NCI-H510A treated with DMSO at 0.1 percent for 48 hours (cell line): ENCODE data around the gene ZNF526.
"Not testable (repeated sequence)": the region's sequence is repeated elsewhere in the genome, so short reads cannot be mapped to it uniquely, and the experiment has no call there.

Experiments
- DNase-seq: peaks from one replicate; lab custom pipeline; 2025; lab: John Stamatoyannopoulos, UW

ZNF526 gene

GRCh38 chr19:42246922-42247639 lies 27.0 kb downstream of the ZNF526 start:
- no peak for DNase-seq

DNA sequence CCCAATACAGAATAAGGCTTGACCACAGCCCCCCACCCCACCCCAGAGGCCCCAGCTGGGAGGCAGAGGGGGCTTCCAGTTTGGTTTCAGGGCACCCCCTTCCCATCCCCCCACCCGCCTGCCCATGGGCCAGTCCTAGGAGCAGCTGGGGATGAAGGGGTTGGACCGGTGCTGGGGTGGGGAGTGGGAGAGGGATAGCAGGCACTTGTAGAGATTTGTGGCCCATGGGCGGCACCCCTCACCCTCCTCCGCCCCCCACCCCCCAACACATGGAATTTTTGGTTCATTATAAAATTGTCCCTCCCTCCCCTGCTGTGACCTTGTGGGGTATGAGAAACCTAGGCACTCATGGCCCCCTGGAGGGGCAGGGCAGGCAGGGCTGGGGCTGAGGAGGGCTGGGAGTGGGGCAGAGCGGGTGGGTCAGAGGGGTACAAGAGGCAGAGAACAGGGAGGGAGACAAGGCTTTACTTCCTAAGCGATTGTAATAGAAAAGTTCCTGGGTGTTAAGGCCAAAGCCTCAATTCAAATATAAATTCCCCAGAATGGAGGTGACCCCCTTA lies 27.6 kb downstream of the ZNF526 start:
- no peak for DNase-seq

DNA sequence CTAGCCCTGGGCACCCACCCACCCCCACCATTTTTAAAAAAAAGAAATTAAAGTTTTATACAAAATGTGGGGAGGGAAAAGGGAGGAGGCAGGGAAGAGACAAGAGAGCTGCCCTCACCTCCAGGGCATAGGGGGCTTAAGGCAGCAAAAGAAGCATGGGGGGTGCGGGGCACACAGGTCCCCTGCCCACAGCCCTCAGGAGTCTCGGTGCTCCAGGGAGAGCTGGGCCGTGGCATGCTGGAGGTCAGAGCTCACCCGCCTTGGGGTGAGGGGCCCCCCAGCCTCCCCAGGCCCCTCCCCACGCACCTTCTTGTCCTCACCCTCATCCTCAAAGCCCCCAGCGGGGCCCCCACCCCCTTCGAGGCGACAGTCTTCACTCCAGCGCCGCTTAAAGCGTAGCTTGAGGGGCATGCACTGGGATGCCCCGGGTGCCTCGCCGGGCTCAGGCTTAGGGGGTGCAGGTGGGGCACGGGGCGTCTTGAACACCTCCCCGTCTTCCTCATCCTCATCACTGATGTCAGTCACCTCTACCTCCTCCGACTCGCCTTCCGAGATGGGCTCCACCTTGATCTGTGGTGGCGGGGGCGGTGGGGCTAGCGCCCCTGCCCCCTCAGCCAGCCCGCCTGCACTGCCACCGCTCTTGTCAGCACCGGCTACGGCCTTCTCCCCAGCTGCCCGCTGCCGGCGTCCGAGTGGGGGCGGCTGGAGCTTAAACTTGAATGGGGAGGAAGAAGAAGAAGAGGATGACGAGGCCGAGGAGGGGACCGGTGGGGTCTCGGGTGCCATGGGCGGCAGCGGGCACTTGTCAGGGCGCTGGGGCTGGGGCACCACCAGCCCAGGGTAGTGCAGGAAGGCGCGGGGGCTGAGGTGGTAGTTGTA lies 28.4 kb downstream of the ZNF526 start:
- DNase-seq = no peak

- DNase-seq = no peak
Measured at GRCh38 chr19:42249149-42249750, 29.1 kb downstream of the ZNF526 start.

DNA sequence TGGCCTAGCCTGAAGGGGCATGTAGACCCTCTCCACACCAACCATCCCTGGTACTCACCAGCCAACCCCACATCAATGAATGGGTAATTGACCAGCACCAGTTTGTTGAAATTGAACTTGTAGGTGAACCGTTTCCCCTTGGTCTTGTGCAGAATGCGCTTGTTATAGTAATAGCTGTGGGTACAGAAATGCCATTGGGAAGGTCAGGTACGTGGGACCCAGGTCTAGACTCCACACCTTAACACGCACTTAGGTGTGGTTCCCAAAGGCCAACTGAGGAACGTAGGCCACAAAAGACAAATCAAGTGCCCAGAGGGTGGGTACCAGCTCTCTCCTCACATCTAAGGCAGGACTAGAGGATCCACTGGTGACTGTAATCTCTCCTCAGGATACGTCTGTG lies 29.7 kb downstream of the ZNF526 start:
- no peak for DNase-seq

DNA sequence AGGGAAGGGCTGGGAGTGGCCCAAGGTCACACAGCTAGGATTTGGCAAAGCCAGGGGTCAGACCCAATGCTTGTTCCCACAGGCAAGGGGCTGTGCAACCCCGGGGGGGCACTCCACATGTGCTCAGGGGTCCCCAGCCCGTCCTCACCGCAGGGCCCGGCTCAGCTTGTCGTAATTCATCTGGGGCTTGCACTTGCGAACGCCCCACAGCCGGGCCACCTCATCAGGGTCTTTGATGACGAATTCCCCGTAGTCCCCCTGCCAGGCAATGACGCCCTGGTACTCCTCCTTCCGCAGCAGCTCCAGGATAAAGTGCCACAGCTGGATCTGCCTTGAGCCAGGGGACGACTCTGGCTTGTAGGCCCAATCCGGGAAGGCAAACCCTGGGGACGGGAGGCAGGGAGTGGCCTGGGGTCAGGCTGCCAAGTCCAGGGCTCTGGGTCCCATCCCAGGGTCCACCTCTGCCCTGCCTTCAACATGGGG lies 30.1 kb downstream of the ZNF526 start:
- DNase-seq = no peak

- no peak for DNase-seq
Measured at GRCh38 chr19:42250666-42251531, 30.8 kb downstream of the ZNF526 start.

- no peak for DNase-seq
Measured at GRCh38 chr19:42251572-42252358, 31.7 kb downstream of the ZNF526 start.

GRCh38 chr19:42252365-42253244 lies 32.5 kb downstream of the ZNF526 start:
- DNase-seq = no peak

DNA sequence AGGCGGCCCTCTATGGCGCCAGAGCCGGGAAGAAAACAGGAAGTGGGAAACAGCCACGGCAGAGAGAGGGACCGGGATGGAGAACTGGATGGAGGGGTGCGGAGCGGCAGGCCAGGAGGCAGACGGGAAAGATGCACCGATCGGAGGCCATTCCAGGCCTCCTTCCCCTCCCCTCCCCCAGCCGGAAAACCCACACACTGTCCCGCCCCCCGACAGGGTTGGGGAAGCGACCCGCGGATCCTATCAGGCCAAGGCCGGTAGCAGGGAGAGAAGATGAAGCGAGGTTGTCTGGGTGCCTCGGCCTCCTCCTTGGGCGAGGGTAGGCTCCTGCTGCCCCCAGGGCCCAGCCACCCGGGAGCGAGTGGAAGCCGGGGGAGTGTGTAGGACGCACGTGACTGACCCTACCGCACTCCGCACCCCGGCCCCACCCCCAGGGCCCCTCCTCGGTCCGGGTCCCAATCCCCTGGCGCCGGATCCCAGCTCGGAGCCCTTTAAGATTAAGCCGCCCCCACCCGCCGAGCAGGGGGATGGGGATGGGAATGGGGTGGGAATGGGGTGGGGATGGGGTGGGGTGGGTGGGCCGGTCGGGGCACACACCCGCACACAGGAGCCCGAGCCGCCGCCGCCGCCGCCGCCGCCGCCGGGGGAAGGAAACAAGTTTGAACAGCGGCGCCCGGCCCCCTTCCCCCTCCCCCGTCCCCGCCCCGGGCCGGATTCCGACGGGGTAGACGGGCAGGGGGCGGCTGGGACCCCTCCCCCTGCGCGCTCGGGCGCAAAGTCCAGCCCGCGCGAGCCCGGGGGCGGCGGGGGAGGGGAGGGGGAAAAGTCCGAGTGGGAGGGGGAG lies 33.4 kb downstream of the ZNF526 start:
- DNase-seq = peak; percentile 43

DNA sequence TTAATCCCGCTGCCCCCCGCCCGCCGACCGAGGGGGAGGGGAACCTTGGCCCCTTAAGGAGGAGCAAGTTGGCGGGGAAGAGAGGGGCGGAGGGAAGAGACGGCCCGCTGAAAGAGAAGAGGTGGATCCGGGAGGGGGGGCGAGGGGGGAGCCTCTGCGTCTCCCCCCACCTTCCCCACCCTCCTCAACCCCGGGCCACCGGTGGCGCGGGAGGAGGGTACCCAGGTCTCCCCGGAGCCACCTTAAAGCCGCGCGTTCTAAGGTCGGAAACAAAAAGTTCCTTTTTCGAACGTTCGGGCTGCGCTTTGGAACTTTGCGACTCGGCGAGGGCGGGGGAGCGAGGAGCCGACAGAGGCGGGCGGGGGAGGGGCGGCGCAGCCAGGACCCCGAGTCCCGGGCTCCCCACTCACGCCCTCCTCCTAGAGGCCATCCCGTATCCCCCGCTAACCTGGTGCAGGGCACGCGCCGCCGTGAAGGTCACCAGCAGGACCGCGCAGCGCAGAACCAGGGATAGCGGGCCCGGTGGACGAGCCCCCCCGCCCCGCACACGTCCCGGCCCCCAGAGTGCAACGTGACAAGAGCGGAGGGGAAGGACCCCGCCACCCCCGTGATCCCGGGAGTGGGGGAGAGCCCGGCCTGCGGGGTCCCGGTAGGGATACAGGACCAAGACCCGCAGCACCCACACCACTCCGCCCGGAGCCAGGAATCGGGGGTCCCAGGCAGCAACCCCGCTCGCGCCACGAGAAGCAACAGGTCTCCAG lies 34.2 kb downstream of the ZNF526 start:
- peak; percentile 43 for DNase-seq

DNA sequence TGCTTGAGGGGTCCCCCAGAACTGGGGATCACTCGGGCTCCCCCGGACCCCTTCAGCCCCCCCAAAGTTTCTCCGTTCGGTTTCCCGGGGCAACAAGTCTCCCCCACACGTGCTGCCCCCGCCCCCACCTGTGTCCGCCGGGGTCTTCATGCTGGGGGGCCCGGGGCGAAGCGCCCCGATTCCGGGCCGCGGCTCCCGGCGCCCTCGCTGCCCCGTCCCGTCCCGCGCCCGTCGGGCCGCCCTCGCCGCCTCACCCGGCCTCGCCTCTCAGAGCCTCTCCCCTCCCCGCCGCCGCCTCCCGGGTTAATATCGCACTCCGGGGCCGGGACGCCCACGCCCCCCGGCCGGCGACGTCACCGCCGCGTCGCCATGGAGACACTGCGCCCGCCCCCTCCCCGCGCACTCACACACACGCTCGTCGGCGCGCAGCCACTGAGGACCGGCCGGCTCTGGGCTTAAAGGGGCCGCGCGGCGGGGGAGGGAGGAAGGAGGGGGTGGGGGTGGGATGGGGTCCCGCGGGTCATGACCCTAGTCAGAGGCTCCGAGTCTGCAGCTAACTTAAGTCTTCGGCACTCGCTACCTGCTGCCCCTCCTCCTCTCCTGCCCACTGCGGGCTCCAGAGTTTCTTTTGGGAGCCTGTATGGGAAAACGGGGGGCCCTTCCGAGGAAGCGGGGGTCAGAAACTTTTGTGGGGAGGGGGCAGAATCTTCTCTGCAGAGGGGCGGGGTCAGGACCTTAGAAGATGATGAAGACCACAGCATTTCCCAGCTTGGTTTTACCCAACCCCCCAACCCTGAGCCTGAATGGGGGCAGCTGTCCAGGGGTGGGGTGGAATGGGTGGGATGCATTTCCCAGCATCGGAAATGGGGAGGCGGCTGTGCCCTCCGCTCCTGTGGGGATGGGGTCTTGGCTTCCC lies 35.0 kb downstream of the ZNF526 start, which contains the start of gene ERF:
Gene ERF (minus strand): TSS at position 279 of the 916 bp plus-strand sequence. CDS start 129 bp downstream, at position 150.
- DNase-seq = peak; percentile 69

DNA sequence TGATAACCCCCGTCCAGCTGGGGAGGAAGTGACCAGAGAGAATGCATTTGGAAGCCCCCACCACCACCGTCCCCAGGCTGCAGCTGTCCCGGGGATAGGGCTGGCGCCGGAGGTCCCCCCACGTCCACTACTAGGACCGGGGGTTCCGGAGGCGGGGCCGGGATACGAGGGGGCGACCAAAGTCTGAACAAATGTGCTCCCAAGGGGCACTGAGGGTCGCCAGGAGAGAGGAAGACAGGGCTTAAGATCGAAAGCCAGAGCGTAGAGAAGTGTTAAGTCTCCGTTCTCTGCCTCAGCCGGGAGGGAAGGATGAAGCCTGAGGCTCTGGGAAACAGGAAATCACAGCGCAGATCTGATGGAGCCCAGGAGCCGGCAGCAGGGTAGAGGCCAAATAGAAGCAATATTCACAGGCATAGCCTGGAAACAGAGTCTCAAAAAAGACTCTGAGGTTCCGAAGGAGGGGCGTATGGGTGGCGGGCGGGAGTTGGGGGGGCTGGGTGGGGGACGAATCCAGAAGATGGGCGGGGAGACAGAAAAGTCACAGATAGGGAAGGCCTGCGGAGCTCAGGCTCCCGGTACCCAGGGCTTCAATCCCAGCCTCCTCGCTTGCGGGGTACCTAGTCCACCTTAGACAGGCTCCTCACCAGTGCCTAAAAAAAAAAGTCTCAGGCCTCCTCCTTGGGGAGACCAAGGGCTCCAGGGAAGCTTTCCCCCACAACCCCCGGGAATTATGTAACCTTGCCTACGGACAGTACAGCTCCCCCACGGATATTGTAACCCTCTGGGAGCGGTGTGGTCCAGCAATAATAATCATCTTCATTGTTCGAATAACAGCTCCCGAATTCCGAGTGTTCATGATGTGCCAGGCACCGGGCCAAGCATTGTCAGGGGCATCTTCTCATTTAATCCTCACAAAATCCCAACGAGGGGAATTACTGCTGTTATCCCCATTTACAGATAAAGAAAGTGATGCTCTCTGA lies 35.9 kb downstream of the ZNF526 start:
- peak; percentile 40 for DNase-seq

DNA sequence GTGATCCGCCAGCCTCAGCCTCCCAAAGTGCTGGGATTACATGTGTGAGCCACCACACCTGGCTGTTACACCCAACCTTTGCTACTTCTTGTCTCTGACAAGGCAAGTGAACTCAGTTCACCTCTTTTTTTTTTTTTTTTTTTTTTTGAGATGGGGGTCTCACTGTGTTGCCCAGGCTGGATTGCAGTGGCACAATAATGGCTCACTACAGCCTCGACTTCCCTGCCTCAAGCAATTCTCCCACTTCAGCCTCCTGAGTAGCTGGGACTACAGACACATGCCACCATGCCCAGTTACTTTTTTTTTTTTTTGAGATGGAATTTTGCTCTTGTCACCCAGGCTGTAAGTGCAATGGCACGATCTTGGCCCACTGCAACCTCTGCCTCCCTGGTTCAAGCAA lies 37.7 kb downstream of the ZNF526 start:
- DNase-seq = not testable (repeated sequence)

DNA sequence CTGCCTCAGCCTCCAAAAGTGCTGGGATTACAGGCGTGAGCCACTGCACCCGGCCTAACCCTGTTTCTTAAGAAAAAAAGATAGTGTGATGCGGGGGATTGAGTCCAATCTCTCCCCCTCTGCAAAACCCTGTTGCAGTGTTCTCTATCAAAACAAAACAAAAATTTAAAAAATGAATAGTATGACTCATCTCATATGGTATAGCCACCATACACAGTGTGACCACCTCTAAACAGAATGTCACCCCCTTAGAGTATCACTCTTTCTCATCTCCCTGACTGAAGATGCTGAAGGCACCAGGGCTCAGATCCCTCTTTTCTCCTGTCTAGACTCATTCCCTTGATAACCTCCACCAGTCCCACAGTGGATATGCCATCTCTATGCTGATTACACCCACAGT lies 41.7 kb downstream of the ZNF526 start:
- no peak for DNase-seq
